Cardiac fibroblast (primary cell): Measurements from ENCODE around the gene GPC1.

ENCODE experiments used
- DNase-seq, 2 donors: peaks; one replicate each; pipeline versions ENCODE4 v3.0.0 to v3.0.0-alpha.2; 2010; ENCODE audit warnings: low read depth in 2 of 2
- H3K4me3 ChIP-seq, 2 donors: replicated peaks in 1 of 2; 1 replicate in 1 of 2; 2 replicates in 1 of 2; pipeline ENCODE4 v1.5.1; 2011; ENCODE audit warnings: low read depth in 2 of 2, low read length in 2 of 2, mild to moderate bottlenecking in 2 of 2, moderate library complexity in 1 of 2
- CTCF ChIP-seq: IDR thresholded peaks from one replicate; pipeline ENCODE4 v1.5.1; 2011; ENCODE audit warnings: low read depth, mild to moderate bottlenecking, low read length, inconsistent platforms

The GPC1 gene

GRCh38 chr2:240464514-240465241 is 29.2 kb downstream of the GPC1 start:
- H3K4me3 ChIP-seq: no peak overlapping the region
- no peak for DNase-seq
- TF ChIP-seq CTCF: no peak

- TF ChIP-seq CTCF: no peak
- no peak overlapping the region for H3K4me3 ChIP-seq
- DNase-seq: no peak
Measured at GRCh38 chr2:240465268-240465764, 29.9 kb downstream of the GPC1 start.

- no peak overlapping the region for H3K4me3 ChIP-seq
- no peak for DNase-seq
- no peak for TF ChIP-seq CTCF
Measured at GRCh38 chr2:240465765-240466578, 30.5 kb downstream of the GPC1 start.

- no peak for DNase-seq
- no peak for TF ChIP-seq CTCF
- H3K4me3 ChIP-seq: no peak overlapping the region
Measured at GRCh38 chr2:240466579-240467148, 31.2 kb downstream of the GPC1 start.

- no peak for DNase-seq
- TF ChIP-seq CTCF: no peak
- H3K4me3 ChIP-seq: no peak overlapping the region
Measured at GRCh38 chr2:240467149-240467642, 31.7 kb downstream of the GPC1 start.

- no peak for TF ChIP-seq CTCF
- no peak for DNase-seq
- no peak overlapping the region for H3K4me3 ChIP-seq
Measured at GRCh38 chr2:240467659-240468302, 32.3 kb downstream of the GPC1 start.
